Subcutaneous adipose tissue (tissue), 4 donors: ENCODE results near the gene EFCAB8. TPM values are rescaled to one million over a fixed set of nuclear protein-coding genes. Genes with fewer than 3 reads are reported as not detected.

Source experiments
- total RNA-seq, 4 donors: library from RNA; depleted of rRNA; stranded (reverse); fragments of >200 nt; gene quantifications; one replicate each; pipeline ENCODE4 v1.1.0, GENCODE V29; 2016
- TF ChIP-seq, protein P1 (sequence below): fragments of 450-650 bp; IDR thresholded peaks from one replicate; pipeline ENCODE4 v1.5.1; 2016; ENCODE audit warnings: low read depth, mild to moderate bottlenecking, control low read depth, antibody characterized with exemption, moderate library complexity

EFCAB8 gene
- total RNA-seq, 4 donors from 2014 or later = 0.19 TPM; not detected in 3

- TF ChIP-seq, protein P1, sequence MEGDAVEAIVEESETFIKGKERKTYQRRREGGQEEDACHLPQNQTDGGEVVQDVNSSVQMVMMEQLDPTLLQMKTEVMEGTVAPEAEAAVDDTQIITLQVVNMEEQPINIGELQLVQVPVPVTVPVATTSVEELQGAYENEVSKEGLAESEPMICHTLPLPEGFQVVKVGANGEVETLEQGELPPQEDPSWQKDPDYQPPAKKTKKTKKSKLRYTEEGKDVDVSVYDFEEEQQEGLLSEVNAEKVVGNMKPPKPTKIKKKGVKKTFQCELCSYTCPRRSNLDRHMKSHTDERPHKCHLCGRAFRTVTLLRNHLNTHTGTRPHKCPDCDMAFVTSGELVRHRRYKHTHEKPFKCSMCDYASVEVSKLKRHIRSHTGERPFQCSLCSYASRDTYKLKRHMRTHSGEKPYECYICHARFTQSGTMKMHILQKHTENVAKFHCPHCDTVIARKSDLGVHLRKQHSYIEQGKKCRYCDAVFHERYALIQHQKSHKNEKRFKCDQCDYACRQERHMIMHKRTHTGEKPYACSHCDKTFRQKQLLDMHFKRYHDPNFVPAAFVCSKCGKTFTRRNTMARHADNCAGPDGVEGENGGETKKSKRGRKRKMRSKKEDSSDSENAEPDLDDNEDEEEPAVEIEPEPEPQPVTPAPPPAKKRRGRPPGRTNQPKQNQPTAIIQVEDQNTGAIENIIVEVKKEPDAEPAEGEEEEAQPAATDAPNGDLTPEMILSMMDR = no peak
Observed at GRCh38 chr20:32894026-32894483, 35.3 kb downstream of the EFCAB8 start.

- TF ChIP-seq, protein P1 = no peak
Observed at GRCh38 chr20:32894711-32895355, 36.1 kb downstream of the EFCAB8 start.

GRCh38 chr20:32896521-32897280 lies 38.0 kb downstream of the EFCAB8 start:
- TF ChIP-seq, protein P1 = no peak

DNA sequence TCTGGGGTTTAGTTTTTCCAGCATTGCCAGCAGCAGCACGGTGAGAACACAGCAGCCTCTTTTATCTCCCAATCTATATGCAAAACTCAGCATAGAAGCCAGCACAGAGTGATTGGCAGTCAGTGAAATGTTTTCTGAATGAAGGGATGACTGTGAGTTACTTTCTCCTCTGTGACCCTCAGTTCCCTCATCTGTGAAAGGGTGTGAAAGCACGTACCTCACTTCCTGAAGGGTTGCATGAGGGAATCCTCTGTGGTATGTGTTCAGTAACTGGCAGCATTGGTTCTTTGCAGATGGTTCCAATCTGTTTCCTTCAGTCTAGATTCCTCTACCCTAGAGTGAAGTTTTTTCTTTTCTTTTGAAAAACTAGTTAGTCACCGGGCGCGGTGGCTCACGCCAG lies 40.0 kb downstream of the EFCAB8 start:
- TF ChIP-seq, protein P1 = no peak

DNA sequence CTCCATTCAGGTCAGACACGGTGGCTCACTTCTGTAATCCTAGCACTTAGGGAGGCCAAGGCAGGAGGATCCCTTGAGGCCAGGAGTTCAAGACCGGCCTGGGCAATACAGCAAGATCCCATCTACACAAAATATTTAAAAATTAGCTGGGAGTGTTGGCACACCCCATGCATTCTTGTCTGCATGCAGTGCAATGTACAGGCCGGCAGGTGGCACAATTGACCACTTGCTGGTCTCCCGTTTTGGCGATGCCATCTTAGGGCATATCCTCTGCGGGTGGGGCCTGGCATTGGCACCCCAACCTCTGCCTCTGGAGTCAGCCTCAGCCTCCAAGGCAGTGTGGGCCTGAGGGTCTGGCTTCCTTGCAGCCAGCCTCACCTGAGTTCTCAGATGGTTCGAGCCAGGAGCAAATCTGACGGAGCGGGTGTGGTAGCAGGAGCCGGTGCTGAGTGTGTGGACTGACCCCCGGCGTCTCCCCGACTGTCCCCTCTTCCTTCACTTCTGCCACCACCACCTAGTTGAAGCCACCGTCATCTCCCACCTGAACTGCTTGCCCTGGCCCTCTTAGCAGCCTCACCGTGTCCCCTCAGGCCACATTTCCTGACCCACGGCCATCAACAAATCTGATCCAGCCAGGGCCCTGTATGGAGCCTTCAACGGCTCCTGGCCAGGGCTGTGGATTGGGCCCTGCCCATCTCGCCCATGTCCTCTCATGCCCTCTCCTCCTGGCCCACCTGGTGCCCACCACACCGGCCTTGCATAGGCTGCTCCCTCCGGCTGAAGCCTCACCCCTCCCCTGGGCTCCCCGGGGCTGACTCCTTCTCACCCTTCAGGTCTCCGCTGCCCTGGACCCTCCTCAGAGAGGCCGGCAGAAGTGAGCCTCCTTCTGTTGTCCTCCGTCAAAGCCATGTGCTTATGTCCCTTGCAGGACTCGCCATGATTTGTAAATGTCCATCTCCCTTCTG lies 44.0 kb downstream of the EFCAB8 start:
- TF ChIP-seq, protein P1 = no peak

- TF ChIP-seq, protein P1 = no peak
Observed at GRCh38 chr20:32903666-32904175, 45.0 kb downstream of the EFCAB8 start.
